DOHH2 (cell line): Measurements from ENCODE around the gene SMARCC1.

Experiments
- CTCF ChIP-seq: fragments of 200-600 bp; sonication (generic); IDR thresholded peaks from one replicate; pipeline ENCODE4 v1.5.1; 2014; ENCODE audit warnings: antibody characterized with exemption, mild to moderate bottlenecking, low read depth, low read length; ENCODE audit not compliant: poor library complexity, severe bottlenecking
- EZH2phosphoT487 ChIP-seq: fragments of 200-600 bp; sonication (generic); IDR thresholded peaks from 2 replicates; pipeline ENCODE4 v1.6.1; 2017; ENCODE audit warnings: borderline replicate concordance, mild to moderate bottlenecking, antibody characterized with exemption, low read length, moderate library complexity, mixed read lengths

GRCh38 chr3:47663630-47664240, 118.0 kb downstream of the SMARCC1 start:
- TF ChIP-seq CTCF, result no peak
- no peak for TF ChIP-seq EZH2phosphoT487
